GM18909 (cell line): Measurements from ENCODE around the gene INO80E.
"Not testable (repeated sequence)": the region's sequence is repeated elsewhere in the genome, so short reads cannot be mapped to it uniquely, and the experiment has no call there.

ENCODE experiments used
- ATAC-seq: cut with Tn5 transposase; IDR thresholded peaks from one replicate; pipeline ENCODE4 v1.9.1; 2021; ENCODE audit warnings: mild to moderate bottlenecking; ENCODE audit not compliant: unreplicated experiment, poor library complexity

The INO80E gene

DNA sequence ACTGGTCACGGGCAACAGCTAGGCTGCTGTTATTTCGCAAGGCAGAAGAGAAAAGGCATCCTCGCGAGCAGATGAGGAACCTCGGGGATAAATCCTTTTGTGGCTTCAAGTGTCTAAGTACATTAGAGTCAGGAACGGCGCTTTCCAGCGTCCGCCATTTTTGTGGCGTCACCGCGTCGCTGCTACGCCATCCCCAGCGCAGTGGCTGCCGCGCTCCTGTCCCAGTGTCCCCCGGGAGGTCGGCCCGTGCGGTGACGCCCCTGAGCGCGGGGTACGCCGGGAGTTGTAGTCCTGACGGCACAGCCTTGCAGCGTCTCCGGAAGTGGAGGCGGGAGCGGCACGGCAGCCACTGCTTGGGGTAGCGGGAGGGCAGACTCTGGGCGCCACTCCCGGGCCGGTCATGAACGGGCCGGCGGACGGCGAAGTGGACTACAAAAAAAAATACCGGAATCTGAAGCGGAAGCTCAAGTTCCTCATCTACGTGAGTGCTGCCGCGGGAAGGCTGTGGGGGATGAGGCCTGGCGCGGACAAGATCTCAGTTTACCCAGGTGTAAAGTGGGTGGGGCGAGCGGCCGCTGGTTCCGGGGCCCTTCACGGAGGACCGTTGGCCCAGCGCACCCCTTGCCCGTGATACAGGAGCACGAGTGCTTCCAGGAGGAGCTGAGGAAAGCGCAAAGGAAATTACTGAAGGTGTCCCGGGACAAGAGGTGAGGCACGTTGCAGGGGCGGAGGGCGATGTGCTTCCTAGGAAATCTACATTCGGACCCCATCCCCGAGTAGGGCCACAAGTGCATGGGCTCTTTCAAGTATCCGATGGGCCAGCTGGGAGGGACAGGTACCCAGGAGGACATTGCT lies at the start of gene INO80E:
INO80E (plus strand) TSS at position 331 of the 855 bp plus-strand sequence; CDS start at position 401, 70 bp downstream.
- peak; percentile 96 for ATAC-seq

DNA sequence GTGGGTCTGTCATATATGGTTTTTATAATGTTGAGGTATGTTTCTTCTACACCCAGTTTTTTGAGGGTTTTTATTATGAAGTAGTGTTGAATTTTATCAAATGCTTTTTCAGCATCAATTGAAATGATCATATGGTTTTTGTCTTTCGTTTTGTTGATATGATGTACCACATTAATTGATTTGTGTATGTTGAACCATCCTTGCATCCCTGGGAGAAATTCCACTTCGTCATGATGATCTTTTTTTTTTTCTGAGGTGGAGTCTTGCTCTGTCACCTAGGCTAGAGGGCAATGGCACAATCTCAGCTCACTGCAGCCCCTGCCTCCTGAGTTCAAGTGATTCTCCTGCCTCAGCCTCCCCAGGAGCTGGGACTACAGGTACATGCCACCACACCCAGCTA lies 48.1 kb upstream of the INO80E start:
- ATAC-seq: no peak

- ATAC-seq: no peak
Measured at GRCh38 chr16:29950806-29951461, 45.1 kb upstream of the INO80E start.

- ATAC-seq: no peak
Measured at GRCh38 chr16:29951625-29952365, 44.2 kb upstream of the INO80E start.

DNA sequence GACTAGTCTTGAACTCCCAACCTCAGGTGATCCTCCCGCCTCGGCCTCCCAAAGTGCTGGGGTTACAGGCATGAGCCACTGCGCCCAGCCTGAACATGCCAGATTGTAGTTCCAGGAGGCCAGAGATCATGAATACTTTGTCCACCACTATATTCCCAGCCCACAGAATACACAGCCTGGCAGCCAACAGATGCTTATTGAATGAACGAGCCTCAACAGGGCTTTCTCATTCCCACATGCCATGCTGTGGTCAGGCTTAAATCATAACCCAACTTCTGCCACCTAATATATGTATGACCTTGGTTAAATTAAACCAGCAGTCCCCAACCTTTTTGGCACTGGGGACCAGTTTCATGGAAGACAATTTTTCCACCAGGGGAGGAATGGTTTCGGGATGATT lies 37.3 kb upstream of the INO80E start:
- no peak for ATAC-seq

DNA sequence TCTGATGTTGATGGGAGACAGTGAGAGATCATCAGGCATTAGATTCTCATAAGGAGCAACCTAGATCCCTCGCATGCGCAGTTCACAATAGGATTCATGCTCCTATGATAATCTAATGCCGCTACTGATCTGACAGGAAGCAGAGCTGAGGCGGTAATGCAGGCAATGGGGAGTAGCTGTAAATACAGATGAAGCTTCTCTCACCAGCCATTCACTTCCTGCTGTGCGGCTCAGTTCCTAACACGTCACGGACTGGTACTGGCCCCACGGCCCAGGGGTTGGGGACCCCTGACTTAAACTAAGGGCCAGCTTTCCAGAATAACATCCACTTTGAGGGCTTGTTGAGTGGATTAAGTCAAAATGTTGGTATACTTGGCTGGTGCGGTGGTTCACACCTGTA lies 36.7 kb upstream of the INO80E start:
- ATAC-seq: no peak

- ATAC-seq: not testable (repeated sequence)
Measured at GRCh38 chr16:29959821-29960220, 36.2 kb upstream of the INO80E start.

DNA sequence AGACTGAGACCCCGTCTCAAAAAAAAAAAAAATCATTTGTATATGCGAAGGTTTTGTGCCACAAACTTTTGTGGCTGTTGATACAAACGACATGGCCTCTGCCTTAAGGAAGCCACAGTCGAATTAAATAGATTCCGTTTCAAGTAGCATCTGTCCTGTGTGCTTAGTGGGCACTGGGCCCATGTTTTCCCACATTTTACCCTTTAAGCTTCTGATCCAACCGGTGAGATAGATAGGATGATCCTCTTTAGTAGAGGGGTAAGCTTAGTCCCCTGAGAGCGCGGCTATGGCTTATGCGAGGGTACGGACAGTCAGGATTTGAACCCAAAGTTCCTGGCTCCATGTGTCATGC lies 34.9 kb upstream of the INO80E start:
- no peak for ATAC-seq

GRCh38 chr16:29961479-29962343 lies 34.3 kb upstream of the INO80E start, which contains the start of gene TMEM219:
TSS of gene TMEM219 (plus strand) at chr16:29962079. CDS start at chr16:29963144, 1,065 bp downstream.
- ATAC-seq: peak; percentile 87

GRCh38 chr16:29962344-29962994 lies 33.6 kb upstream of the INO80E start:
- ATAC-seq: no peak

DNA sequence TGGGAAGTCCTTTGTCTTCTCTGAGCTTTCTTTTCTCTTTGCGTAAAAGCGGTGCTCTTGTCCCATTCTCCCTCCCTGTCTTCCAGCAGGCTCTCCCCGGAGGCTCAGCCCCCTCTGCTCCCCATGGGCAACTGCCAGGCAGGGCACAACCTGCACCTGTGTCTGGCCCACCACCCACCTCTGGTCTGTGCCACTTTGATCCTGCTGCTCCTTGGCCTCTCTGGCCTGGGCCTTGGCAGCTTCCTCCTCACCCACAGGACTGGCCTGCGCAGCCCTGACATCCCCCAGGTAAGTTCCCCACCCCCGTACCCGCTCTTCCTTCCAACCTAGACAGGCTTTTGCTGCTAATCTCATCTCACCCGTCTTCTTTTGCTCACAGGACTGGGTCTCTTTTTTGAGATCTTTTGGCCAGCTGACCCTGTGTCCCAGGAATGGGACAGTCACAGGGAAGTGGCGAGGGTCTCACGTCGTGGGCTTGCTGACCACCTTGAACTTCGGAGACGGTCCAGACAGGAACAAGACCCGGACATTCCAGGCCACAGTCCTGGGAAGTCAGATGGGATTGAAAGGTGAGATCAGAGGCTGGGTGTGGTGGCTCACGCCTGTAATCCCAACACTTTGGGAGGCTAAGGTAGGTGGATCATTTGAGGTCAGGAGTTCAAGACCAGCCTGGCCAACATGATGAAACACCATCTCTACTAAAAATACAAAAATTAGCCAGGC lies 32.9 kb upstream of the INO80E start:
- no peak for ATAC-seq

GRCh38 chr16:29968205-29968604 lies 27.8 kb upstream of the INO80E start:
- no peak for ATAC-seq

DNA sequence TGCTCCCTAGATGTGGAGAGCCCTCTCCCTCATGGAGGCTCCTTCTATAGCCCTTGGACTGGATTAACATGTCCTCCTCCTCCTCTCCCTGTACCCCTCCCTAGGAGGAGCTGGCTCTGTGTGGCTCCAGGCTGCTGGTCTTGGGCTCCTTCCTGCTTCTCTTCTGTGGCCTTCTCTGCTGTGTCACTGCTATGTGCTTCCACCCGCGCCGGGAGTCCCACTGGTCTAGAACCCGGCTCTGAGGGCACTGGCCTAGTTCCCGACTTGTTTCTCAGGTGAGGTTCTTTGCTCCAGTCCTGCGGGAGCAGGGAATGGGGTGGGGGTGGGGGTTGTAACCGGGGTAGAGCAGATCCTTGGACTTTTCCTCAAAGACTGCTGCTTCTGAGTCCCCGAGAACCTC lies 24.7 kb upstream of the INO80E start:
- ATAC-seq: no peak

DNA sequence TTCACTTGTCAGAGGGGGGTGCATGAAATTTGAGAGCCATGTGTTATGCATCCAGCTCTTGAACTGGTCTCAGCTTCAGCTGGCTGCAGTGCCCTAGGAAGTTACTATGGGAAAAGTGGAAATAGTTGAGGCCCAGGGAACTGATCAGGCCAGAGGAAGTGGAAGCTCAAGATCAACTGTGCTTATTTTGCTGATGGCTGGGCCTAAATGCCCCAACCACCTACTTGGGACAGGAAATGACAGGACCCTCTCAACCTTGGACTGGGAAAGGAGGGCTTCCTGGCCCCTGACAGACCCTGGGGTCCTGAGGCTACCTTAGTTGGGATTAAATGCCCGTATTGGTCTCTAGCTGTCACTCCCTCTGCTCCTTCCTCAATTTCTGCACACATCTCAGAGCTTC lies 23.5 kb upstream of the INO80E start:
- ATAC-seq: no peak

- no peak for ATAC-seq
Measured at GRCh38 chr16:29972992-29973383, 23.1 kb upstream of the INO80E start.

DNA sequence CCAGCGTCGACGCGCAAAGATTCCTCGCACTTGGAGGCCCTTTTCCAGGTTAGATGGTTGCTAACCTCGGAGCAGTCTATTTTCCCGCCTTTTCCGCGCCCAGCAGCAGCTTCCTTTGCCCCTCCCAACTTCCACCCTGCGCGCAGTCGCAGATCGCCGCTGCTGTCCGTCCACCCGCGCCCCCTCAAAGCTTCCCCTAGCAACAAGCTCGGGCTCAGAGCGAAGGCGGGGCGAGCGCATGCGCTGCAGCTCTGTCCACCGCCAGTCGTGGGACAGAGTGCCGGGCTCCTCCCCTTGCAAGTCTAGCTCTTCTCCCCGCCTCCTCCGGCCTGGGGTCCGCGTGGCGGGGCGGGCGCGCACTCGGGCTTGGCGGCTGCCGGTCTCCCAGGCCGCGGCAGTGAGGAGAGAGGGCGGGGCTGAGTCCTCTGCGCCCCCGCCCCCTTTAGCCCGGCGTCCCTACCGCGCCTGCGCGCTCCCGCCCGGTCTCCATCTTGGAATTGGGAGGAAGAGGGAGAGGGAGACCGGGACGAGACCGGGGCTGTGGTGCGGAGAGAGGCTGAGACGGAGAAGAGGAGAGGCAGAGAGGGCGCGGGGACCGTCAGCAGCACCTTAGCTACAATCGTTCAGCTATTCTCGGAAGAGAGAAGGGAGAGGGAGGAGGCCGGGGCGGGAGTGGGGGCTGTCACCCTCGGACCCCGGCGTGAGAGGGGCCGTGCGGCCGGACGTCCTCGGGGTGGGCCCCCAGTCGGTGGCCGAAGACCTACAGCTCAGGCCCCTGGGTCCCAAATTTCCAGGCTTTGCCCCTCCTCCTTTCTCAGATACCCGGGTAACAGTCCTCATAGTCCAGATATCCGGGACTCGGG lies 22.4 kb upstream of the INO80E start, which contains the start of gene TAOK2:
TAOK2 (plus strand) TSS at position 485 of the 863 bp plus-strand sequence. CDS start 3,905 bp downstream, outside the sequence.
- peak; percentile 93 for ATAC-seq

DNA sequence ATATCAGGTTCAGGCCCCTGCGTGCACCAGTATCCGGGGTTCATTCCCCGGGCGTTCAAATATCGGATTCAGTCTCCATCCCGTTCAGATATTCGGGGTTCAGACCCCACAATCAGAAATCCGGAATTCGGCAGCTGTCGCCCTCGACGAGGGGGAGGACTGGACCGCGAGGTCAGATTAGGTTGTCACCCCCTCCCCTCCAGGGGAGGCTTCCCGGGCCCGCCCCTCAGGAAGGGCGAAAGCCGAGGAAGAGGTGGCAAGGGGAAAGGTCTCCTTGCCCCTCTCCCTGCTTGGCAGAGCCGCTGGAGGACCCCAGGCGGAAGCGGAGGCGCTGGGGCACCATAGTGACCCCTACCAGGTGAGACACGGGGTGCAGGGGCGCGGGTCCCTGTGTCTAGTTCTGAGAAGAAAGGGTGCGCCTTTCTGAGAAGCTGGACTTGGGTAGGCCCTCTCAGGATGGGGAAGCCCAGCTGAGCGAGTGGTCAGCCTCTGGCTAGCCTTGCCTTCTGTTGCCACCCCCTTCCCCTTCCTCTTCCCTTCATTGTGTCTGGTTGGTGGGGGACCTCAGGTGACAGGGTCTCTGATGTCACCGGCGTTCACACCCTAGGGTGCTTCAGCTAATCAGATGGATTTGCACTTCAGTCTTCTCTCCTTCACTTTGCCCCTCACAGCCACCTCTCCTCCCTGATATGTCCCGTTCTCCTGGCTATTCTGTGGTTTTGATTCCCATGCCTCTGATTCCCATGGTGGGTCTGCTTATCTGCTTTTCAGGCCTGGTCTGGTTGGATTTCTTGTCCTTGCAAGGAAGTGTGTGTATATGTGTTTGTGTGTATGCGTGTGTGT lies 21.5 kb upstream of the INO80E start:
- ATAC-seq: no peak
